Activated naive CD4-positive, alpha-beta T cell treated with anti-CD3 and anti-CD28 coated beads, Interleukin-2, amount 50 U/mL, for 72 hours (primary cell): ENCODE results near the gene MCRS1. TPM values are rescaled to one million over a fixed set of nuclear protein-coding genes. Genes with fewer than 3 reads are reported as not detected.
"Not testable (repeated sequence)": the region's sequence is repeated elsewhere in the genome, so short reads cannot be mapped to it uniquely, and the experiment has no call there.

Experiments used
- ATAC-seq, 2 donors: fragments of 150-1000 bp; cut with Tn5 transposase; 2 replicates each; pipeline ENCODE4 v1.10.0; 2021; ENCODE audit warnings: mild to moderate bottlenecking in 2 of 2, moderate library complexity in 2 of 2
- DNase-seq, 2 donors: peaks; one replicate each; pipeline ENCODE4 v3.0.0; 2021 to 2022; ENCODE audit warnings: low spot score in 2 of 2
- H3K27ac Mint-ChIP-seq, 2 donors: one replicate each; pipeline ENCODE4 v1.8.0; 2022; ENCODE audit warnings: mild to moderate bottlenecking in 2 of 2, mixed read lengths in 2 of 2
- H3K36me3 Mint-ChIP-seq, 2 donors: one replicate each; pipeline ENCODE4 v1.8.0; 2022; ENCODE audit warnings: mixed read lengths in 2 of 2
- H3K9me3 Mint-ChIP-seq, 2 donors: one replicate each; pipeline ENCODE4 v1.8.0; 2022; ENCODE audit warnings: mixed read lengths in 2 of 2
- total RNA-seq, 2 donors: library from RNA; stranded (reverse); gene quantifications; one replicate each; pipeline ENCODE4 v1.2.3, GENCODE V29; 2022

The MCRS1 gene
- total RNA-seq, 2 donors from 2014 or later: 62.8 to 70.5 TPM

DNA sequence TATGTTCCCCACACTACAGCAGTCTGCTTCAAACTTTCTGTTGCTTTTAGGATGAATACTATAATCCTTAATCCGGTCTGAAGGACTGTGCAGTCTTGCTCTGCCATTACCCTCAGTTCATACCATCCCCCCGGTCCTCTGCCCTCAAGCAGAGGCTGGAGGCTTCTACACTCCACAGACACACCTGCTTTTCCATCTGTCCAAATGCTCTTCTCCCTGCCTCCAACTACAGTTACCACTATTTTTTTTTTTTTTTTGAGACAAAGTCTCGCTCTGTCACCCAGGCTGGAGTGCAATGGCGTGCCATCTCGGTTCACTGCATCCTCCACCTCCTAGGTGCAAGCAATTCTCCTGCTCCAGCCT lies 48.4 kb downstream of the MCRS1 start:
- DNase-seq (no peak), ATAC-seq (no peak)
- Mint-ChIP-seq H3K27ac (peak overlapping the region in 1 of 2 donors; percentile 60), H3K36me3 (peaks cover 0 to 5% of the 10 kb centered on the region in 2 donors), H3K9me3 (no peaks in the 10 kb centered on the region)

DNA sequence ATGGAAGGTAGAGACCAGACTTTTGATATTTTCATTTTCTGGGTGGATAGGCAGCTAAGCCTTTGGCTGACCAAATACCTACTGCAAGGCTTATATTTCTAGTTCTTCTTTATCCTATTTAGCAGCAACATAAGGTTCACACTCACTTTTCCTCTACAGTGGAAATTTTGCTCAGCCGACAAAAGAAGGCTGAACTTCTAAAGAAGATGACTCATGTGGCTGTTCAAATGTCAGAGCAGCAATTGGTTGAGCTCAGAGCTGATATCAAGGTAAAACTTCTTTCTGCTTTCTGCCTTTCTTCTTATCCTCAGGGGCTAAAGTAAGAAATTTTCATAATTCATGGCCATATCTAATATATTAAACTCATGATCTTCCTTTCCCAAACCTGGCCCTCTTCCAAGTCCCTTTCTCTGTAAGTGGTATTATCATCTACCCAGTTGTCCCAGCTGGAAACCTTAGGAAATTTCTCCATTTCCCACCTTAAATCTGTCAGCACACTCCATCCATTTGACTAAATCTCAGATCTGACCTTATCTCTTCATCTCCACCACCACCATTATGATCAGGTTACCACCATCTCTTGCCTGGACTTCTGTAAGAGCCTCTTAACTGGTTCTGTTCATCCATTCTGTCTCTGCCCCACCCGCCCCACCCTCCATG lies 48.9 kb downstream of the MCRS1 start:
- H3K9me3 Mint-ChIP-seq: no peaks in the 10 kb centered on the region
- peak overlapping the region in 1 of 2 donors; percentile 60 for H3K27ac Mint-ChIP-seq
- no peak for DNase-seq
- H3K36me3 Mint-ChIP-seq: peaks cover 0 to 5% of the 10 kb centered on the region in 2 donors
- peak in 1 of 2 donors; percentile 70 for ATAC-seq

DNA sequence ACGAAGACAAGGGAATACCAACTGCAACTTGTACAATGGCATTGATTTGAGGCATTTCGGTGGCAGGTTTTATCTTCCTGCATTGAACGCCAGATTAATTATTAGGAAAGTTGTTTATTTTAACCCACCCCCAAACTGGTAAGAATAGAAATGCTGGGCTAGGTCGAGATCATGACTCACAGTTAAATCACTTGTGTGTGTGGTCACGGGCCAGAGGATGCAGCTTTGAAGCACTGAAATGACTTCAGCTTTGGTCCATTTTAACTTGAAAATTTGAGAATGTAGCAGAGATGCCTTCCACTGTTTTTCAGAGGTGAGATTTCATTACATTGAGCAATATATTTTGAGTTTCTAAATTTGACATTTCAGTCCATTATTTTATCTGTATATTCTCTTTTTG lies 52.7 kb downstream of the MCRS1 start:
- peaks cover 0 to 2% of the 10 kb centered on the region in 2 donors for H3K36me3 Mint-ChIP-seq
- no peak overlapping the region for H3K27ac Mint-ChIP-seq
- H3K9me3 Mint-ChIP-seq: no peaks in the 10 kb centered on the region
- ATAC-seq (no peak), DNase-seq (no peak)

DNA sequence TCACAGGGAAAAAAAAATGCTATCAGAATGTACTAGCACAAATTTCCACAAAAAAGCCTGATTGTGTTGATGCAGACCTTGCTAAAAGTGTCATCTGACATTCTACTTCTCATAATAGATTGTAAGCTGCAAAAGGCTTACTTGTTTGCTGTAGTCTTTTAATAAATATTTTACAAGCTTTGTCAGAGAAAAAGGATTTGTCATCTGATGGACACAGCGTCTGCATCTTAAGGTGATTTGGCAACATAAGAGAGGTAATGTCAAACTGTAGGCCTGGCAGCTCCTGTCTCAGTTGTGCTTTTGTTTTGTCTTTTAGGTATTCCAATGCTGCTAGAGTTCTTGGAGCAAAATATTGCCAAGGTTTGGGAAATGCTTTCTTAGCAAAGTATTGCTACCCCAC lies 55.4 kb downstream of the MCRS1 start:
- Mint-ChIP-seq H3K27ac (no peak overlapping the region), H3K9me3 (no peaks in the 10 kb centered on the region), H3K36me3 (no peaks in the 10 kb centered on the region)
- DNase-seq (no peak), ATAC-seq (no peak)

DNA sequence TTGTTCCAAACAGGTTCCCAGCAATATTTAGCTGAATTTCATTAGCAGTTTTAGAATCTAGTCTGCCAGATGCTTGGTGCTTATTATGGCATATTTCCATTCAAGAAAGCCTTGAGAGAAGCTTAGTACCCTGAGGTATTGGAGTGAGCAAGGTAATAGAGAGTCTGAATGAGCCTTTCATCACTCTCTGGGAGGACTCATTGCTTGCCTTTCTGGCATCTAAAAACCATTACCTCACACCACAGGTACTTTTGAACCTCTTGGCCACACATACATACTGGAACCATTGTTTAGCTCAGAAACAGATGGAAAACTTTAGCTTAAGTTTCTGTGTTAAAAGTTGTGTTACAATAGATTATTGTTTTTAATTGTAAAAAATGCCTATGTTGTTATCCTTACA lies 56.5 kb downstream of the MCRS1 start:
- DNase-seq: no peak
- ATAC-seq: peak in 1 of 2 donors; percentile 71
- H3K27ac Mint-ChIP-seq: no peak overlapping the region
- no peaks in the 10 kb centered on the region for H3K36me3 Mint-ChIP-seq
- H3K9me3 Mint-ChIP-seq: no peaks in the 10 kb centered on the region

DNA sequence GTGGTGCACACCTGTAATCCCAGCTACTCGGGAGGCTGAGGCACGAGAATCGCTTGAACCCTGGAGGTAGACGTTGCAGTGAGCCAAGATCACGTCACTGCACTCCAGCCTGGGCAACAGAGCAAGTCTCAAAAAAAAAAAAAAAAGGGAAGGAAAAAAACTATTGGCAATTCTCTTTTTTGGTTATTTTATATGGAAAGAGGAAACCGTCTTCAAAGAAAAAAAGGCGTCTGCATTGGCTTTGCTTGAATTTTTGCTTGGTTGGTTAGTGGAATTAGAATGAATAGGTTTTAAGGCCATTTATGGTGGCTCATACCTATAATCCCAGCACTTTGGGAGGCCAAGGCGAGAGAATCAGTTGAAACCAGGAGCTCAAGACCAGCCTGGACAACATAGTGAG lies 58.3 kb downstream of the MCRS1 start:
- ATAC-seq, H3K9me3 Mint-ChIP-seq, H3K27ac Mint-ChIP-seq, DNase-seq, H3K36me3 Mint-ChIP-seq: not testable (repeated sequence)

Other genes with a start within 250 kb of the MCRS1 start
- 100 to 1,000 TPM in 1 of 2 donors, 10 to 100 TPM in 1; 67.4 to 134 TPM for gene TROAP, start 244.9 kb downstream of the MCRS1 start, total RNA-seq
- gene C1QL4, start 231.0 kb downstream of the MCRS1 start, total RNA-seq: not detected
- under 1 TPM; 0.06 to 0.11 TPM for gene DNAJC22, start 221.3 kb downstream of the MCRS1 start, total RNA-seq
- 10 to 100 TPM; 14.3 to 20.8 TPM for gene SPATS2, start 200.7 kb downstream of the MCRS1 start, total RNA-seq
- gene KCNH3, start 29.1 kb downstream of the MCRS1 start, total RNA-seq: 1 to 10 TPM in 1 of 2 donors, under 1 TPM in 1; 0.39 to 6.3 TPM
- gene FAM186B, start 37.5 kb upstream of the MCRS1 start, total RNA-seq: under 1 TPM; 0.16 to 0.18 TPM
- gene PRPF40B, start 55.4 kb upstream of the MCRS1 start, total RNA-seq: 10 to 100 TPM in 1 of 2 donors, 1 to 10 TPM in 1; 5.1 to 10.1 TPM
- 10 to 100 TPM; 25.9 to 27.6 TPM for gene FMNL3, start 139.3 kb upstream of the MCRS1 start, total RNA-seq
- 100 to 1,000 TPM; 361 to 467 TPM for gene TMBIM6, start 173.4 kb upstream of the MCRS1 start, total RNA-seq